Lung (tissue), 12 donors: ENCODE measurements around the gene MAML3. TPM values are rescaled to one million over a fixed set of nuclear protein-coding genes. Genes with fewer than 3 reads are reported as not detected.

Source experiments
- ATAC-seq: fragments of 200-7000 bp; cut with Tn5 transposase; one replicate; pipeline ENCODE4 v1.9.1; 2020; ENCODE audit warnings: moderate number of reproducible peaks; ENCODE audit not compliant: insufficient read depth, low FRiP score
- DNase-seq, 3 donors: peaks; one replicate each; pipeline ENCODE4 v3.0.0-alpha.2; 2013 to 2017
- H3K27ac ChIP-seq, 2 donors: one replicate each; pipeline ENCODE4 v1.5.1; 2013; ENCODE audit warnings: mild to moderate bottlenecking in 2 of 2, moderate library complexity in 2 of 2, control low read depth in 1 of 2, inconsistent platforms in 1 of 2, low read depth in 1 of 2, low read length in 1 of 2
- H3K27me3 ChIP-seq, 3 donors: one replicate each; pipeline ENCODE4 v1.5.1; 2013; ENCODE audit warnings: low read length in 2 of 3; ENCODE audit not compliant: control insufficient read depth in 3 of 3, insufficient read depth in 3 of 3
- H3K36me3 ChIP-seq, 4 donors: one replicate each; pipeline ENCODE4 v1.5.1; 2013; ENCODE audit warnings: low read length in 4 of 4, mild to moderate bottlenecking in 1 of 4, moderate library complexity in 1 of 4; ENCODE audit not compliant: control insufficient read depth in 4 of 4, insufficient read depth in 4 of 4
- H3K4me1 ChIP-seq, 5 donors: one replicate each; pipeline ENCODE4 v1.5.1; 2013; ENCODE audit warnings: low read length in 5 of 5, mild to moderate bottlenecking in 2 of 5, moderate library complexity in 1 of 5; ENCODE audit not compliant: control insufficient read depth in 5 of 5, insufficient read depth in 5 of 5
- H3K4me3 ChIP-seq: one replicate; pipeline ENCODE4 v1.5.1; 2013; ENCODE audit warnings: mild to moderate bottlenecking, control low read depth, moderate library complexity
- H3K9ac ChIP-seq, 2 donors: one replicate each; pipeline ENCODE4 v1.5.1; 2013; ENCODE audit warnings: low read length in 2 of 2, control low read depth in 1 of 2; ENCODE audit not compliant: insufficient read depth in 1 of 2
- H3K9me3 ChIP-seq, 4 donors: one replicate each; pipeline ENCODE4 v1.5.1; 2013; ENCODE audit warnings: low read length in 3 of 4, mild to moderate bottlenecking in 1 of 4, moderate library complexity in 1 of 4; ENCODE audit not compliant: control insufficient read depth in 4 of 4, insufficient read depth in 3 of 4
- CTCF ChIP-seq: IDR thresholded peaks from 2 replicates; pipeline ENCODE4 v1.5.1; 2012; ENCODE audit warnings: mild to moderate bottlenecking; ENCODE audit errors: control extremely low read depth, extremely low read depth
- WGBS, 2 donors: extraction: QIAGEN DNeasy Blood & Tissue Kit; methylation state at CpG; one replicate each; pipeline ENCODE4 v1.1.7; 2013; 5-methylcytosine and 5-hydroxymethylcytosine counted together
- polyA plus RNA-seq, 2 donors: library from polyadenylated mRNA; stranded (reverse); fragments of 200-250 nt; gene quantifications; one replicate each; pipeline ENCODE4 v1.2.1, GENCODE V29; 2013
- total RNA-seq, 2 donors: library from RNA; depleted of rRNA in 1 of 2; stranded (reverse); fragments of >200 nt in 1 of 2; gene quantifications; one replicate each; pipeline ENCODE4 v1.2.1, GENCODE V29; 2014 to 2021
- donor health status: control.
- donor health status: control.
- donor health status: Bipolar disorder and iron deficiency.
- donor health status: healthy.
- donor health status: DM: yes; HTN: yes; CAD: no.

MAML3 gene
- total and polyA plus RNA-seq, 4 donors = 3.0 to 16.4 (median 8.5) TPM

GRCh38 chr4:139847602-139848001 is 306.4 kb downstream of the MAML3 start:
- ATAC-seq = no peak
- no peak for TF ChIP-seq CTCF
- H3K27me3 ChIP-seq = no peaks in the 10 kb centered on the region

DNA sequence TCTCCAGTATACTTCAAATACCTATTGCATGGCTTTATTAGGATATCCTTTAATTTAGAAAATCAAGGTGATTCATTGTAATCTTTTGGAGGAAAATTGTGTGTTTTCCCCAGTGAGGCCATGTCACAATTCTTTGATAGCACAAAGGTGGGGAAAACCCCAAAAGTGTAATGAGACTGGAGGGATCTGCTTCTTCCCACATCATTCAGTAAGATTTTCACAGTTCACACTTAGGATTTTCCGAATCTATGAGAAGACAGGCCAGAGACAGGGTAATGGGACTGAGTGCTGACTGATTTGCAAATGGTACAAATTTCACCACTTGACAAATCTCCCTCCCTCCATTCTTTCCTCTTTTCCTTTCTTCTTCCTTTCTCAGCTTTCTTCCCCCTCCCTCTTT is 307.2 kb downstream of the MAML3 start:
- peaks cover 0 to 22% (median under 1%) of the 10 kb centered on the region in 5 donors for H3K4me1 ChIP-seq

More at GRCh38 chr4:139847602-139848001, 306.4 kb downstream of the MAML3 start:
- Histone ChIP-seq H3K4me1 (peaks cover 0 to 17% (median 0%) of the 10 kb centered on the region in 5 donors), H3K4me3 (no peak overlapping the region), H3K27ac (no peak overlapping the region), H3K36me3 (no peaks in the 10 kb centered on the region), H3K9ac (no peak overlapping the region), H3K9me3 (no peaks in the 10 kb centered on the region)
- DNase-seq = no peak

GRCh38 chr4:139845453-139846093 is 308.4 kb downstream of the MAML3 start:
- peaks cover 0 to 34% (median 12%) of the 10 kb centered on the region in 5 donors for H3K4me1 ChIP-seq
- DNase-seq (no peak), ATAC-seq (no peak)
- H3K9ac ChIP-seq = no peak overlapping the region
- no peaks in the 10 kb centered on the region for H3K36me3 ChIP-seq
- 83 to 90% methylated on average over 3 of the region's 3 CpGs for WGBS, 2 donors
- no peak overlapping the region for H3K27ac ChIP-seq
- no peak overlapping the region for H3K4me3 ChIP-seq
- no peaks in the 10 kb centered on the region for H3K9me3 ChIP-seq
- no peaks in the 10 kb centered on the region for H3K27me3 ChIP-seq
- no peak for TF ChIP-seq CTCF

More for the DNA sequence above, 307.2 kb downstream of the MAML3 start:
- no peaks in the 10 kb centered on the region for H3K36me3 ChIP-seq
- 88 to 95% methylated on average over 1 of the region's 1 CpG for WGBS, 2 donors
- no peak for TF ChIP-seq CTCF
- H3K27me3 ChIP-seq = no peaks in the 10 kb centered on the region
- H3K9ac ChIP-seq = no peak overlapping the region
- ATAC-seq (no peak), DNase-seq (no peak)
- H3K4me3 ChIP-seq = no peak overlapping the region
- H3K9me3 ChIP-seq = no peaks in the 10 kb centered on the region
- no peak overlapping the region for H3K27ac ChIP-seq

DNA sequence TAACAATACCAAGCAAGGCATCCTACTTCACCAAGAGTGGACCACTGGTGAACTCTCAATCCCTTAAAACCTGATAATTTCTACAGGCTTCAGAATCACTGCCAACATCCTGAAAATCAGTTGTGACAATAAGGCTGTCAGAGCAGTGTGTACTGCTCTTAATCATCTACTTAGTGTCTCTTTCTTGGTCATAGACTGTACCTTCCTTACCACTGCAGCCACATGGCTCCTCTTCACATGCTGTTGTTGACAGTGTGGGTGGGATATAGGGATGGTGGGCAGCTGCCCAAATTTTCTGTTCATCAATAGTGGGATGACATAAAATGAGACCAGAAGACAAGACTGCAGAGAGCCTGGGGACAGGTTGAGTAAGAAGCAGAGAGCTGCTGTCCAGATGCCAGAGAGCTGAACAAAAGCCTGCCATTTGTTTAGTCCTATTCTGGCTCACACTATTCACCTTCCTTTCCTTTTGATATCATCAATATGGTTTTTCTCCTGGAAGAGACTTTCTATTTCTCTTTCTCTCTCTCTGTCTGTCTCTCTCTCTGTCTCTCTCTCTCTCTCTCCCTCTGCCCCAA is 309.4 kb downstream of the MAML3 start:
- no peak for TF ChIP-seq CTCF
- Histone ChIP-seq H3K9me3 (no peaks in the 10 kb centered on the region), H3K9ac (no peak overlapping the region), H3K4me1 (peaks cover 0 to 43% (median 12%) of the 10 kb centered on the region in 5 donors), H3K36me3 (no peaks in the 10 kb centered on the region), H3K27me3 (no peaks in the 10 kb centered on the region), H3K27ac (no peak overlapping the region), H3K4me3 (no peak overlapping the region)
- ATAC-seq (no peak), DNase-seq (no peak)
